HepG2 (cell line): ENCODE measurements around the gene TERC. TPM values are rescaled to one million over a fixed set of nuclear protein-coding genes. Genes with fewer than 3 reads are reported as not detected.

Experiments used
- BCL6 ChIP-seq: IDR thresholded peaks from 2 replicates; pipeline ENCODE4 v1.6.1; 2016; ENCODE audit warnings: missing genetic modification reagents, missing compliant biosample characterization
- CREM ChIP-seq, 2 experiments: sonication (generic) in 1 of 2; formaldehyde crosslinking in 1 of 2; IDR thresholded peaks; 2 replicates each; pipeline versions ENCODE4 v1.4.0 to v1.6.1; 2016 to 2020; ENCODE audit warnings: antibody characterized with exemption in 1 of 2, mild to moderate bottlenecking in 1 of 2, missing genetic modification reagents in 1 of 2
- DMAP1 ChIP-seq: IDR thresholded peaks from 2 replicates; pipeline ENCODE4 v1.6.1; 2016
- EED ChIP-seq: sonication (generic); formaldehyde crosslinking; IDR thresholded peaks from 2 replicates; pipeline ENCODE4 v1.5.0; 2020; ENCODE audit warnings: mild to moderate bottlenecking, missing genetic modification reagents
- GABPA ChIP-seq, 2 experiments: IDR thresholded peaks; 2 replicates each; pipeline ENCODE4 v1.6.1; 2011 to 2016; ENCODE audit warnings: low read depth in 2 of 2, low read length in 1 of 2, missing biosample characterization in 1 of 2, missing genetic modification characterization in 1 of 2
- MIXL1 ChIP-seq: IDR thresholded peaks from 2 replicates; pipeline ENCODE4 v1.6.1; 2016
- NONO ChIP-seq, 2 experiments: fragments of 450-650 bp in 1 of 2; sonication (generic) in 1 of 2; formaldehyde crosslinking in 1 of 2; IDR thresholded peaks in 1 of 2; conservative IDR thresholded peaks in 1 of 2; 2 replicates each; pipeline versions ENCODE4 v1.6.1 to v1.8.0; 2017 to 2022; ENCODE audit warnings: mild to moderate bottlenecking in 1 of 2, missing genetic modification reagents in 1 of 2, moderate library complexity in 1 of 2
- SALL1 ChIP-seq: sonication (generic); formaldehyde crosslinking; IDR thresholded peaks from 2 replicates; pipeline ENCODE4 v1.8.0; 2022; ENCODE audit warnings: mild to moderate bottlenecking, missing genetic modification reagents
- TAF1 ChIP-seq: sonication (generic); formaldehyde crosslinking; IDR thresholded peaks from 2 replicates; pipeline ENCODE4 v1.4.0; 2020; ENCODE audit warnings: missing genetic modification reagents
- ZBTB42 ChIP-seq: sonication (generic); formaldehyde crosslinking; IDR thresholded peaks from 2 replicates; pipeline ENCODE4 v1.5.0; 2020; ENCODE audit warnings: mild to moderate bottlenecking, missing genetic modification reagents
- ZFP90 ChIP-seq: sonication (generic); formaldehyde crosslinking; IDR thresholded peaks from 2 replicates; pipeline ENCODE4 v1.8.0; 2022; ENCODE audit warnings: missing genetic modification reagents, mild to moderate bottlenecking, inconsistent platforms, borderline replicate concordance
- ZNF615 ChIP-seq: sonication (generic); formaldehyde crosslinking; IDR thresholded peaks from 2 replicates; pipeline ENCODE4 v1.5.0; 2020; ENCODE audit warnings: mild to moderate bottlenecking, missing genetic modification reagents, borderline replicate concordance
- polyA plus RNA-seq, 8 experiments: library from polyadenylated mRNA; depleted of rRNA in 3 of 8; stranded (reverse) in 7 of 8; unstranded in 1 of 8; fragments of >200 nt; fragmentation: Illumina TruSeq in 4 of 8; extraction: Trizol in 4 of 8; gene quantifications; 2 replicates each; pipeline versions ENCODE4 v1.2.1 to v1.2.3, GENCODE V29; 2011 to 2016; ENCODE audit warnings: low read depth in 4 of 8, missing spikeins in 1 of 8, mixed read lengths in 1 of 8; ENCODE audit not compliant: insufficient read depth in 1 of 8
- total RNA-seq, 5 experiments: library from RNA; depleted of rRNA; stranded (reverse); fragments of >200 nt; fragmentation: Illumina TruSeq; extraction: Trizol; gene quantifications; 2 replicates each; pipeline ENCODE4 v1.2.3, GENCODE V29; 2016; ENCODE audit warnings: low read depth in 1 of 5
- TF ChIP-seq, protein P1 (sequence below): IDR thresholded peaks from 2 replicates; pipeline ENCODE4 v1.6.1; 2016; ENCODE audit warnings: low read depth
- TF ChIP-seq, protein P2 (sequence below): sonication (generic); formaldehyde crosslinking; IDR thresholded peaks from 2 replicates; pipeline ENCODE4 v1.4.0; 2020; ENCODE audit warnings: mild to moderate bottlenecking, missing genetic modification reagents
- TF ChIP-seq, protein P3 (sequence below): sonication (generic); formaldehyde crosslinking; IDR thresholded peaks from 2 replicates; pipeline ENCODE4 v1.4.0; 2020; ENCODE audit warnings: missing genetic modification reagents

The TERC gene
- total and polyA plus RNA-seq, 2 of the 13 experiments (the other 11 are each of a cell fraction or from before 2014, with no cell fraction given) = 1.3 to 74.6 TPM

DNA sequence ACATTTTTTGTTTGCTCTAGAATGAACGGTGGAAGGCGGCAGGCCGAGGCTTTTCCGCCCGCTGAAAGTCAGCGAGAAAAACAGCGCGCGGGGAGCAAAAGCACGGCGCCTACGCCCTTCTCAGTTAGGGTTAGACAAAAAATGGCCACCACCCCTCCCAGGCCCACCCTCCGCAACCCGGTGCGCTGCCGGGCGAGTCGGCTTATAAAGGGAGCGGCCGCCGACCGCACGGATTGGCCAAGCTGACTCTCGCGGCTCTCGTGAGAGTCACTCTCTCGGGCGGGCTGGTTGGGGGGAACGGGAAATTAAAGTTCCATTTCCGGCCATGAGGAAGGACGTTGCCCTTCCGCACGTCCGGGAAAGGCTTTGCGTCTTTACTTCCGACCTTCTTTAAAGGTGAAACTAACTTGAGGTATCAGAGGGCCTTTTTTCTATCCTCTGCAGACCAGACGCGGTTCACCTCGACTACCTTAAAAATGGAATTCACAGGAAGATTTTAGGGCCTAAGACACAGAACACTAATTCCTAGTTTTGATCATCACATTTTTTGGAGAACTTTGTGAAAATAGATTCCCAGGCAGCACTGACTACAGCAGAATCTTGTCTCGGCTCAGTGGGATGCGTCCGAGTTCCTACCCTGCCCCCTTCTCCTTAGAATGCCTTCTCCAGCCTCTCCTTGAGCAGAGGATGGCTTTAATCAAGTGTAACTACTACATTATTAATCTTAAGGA, at the start of gene TERC (continued):
- TF ChIP-seq ZFP90 (CRISPR knock-in tag) (no peak), SALL1 (CRISPR knock-in tag) (peak; percentile 16; the same call in 1 of the 2 replicates), MIXL1 (peak; percentile 73; the same call in 1 of the 2 replicates), ZBTB42 (CRISPR knock-in tag) (no peak), GABPA (IDR thresholded peaks at IDR 0.05; ENCODE audit: low read depth, low read length) (peak; percentile 65), GABPA (CRISPR knock-in tag; IDR thresholded peaks at IDR 0.05; ENCODE audit: low read depth) (peak; percentile 93), DMAP1 (CRISPR knock-in tag) (0 out of 2 replicates have a peak, but pooled peaks have one; percentile 68), BCL6 (no peak), TAF1 (CRISPR knock-in tag) (peak; percentile 50; the same call in 1 of the 2 replicates), EED (CRISPR knock-in tag) (no peak), NONO (IDR thresholded peaks at IDR 0.05) (no peak), NONO (CRISPR knock-in tag; conservative IDR thresholded peaks at IDR 0.05) (0 out of 2 replicates have a peak, but pooled peaks have one; percentile 28), CREM (IDR thresholded peaks at IDR 0.05) (peak; percentile 55), CREM (CRISPR knock-in tag; IDR thresholded peaks at IDR 0.05) (no peak), ZNF615 (CRISPR knock-in tag) (no peak)
- TF ChIP-seq, protein P1, sequence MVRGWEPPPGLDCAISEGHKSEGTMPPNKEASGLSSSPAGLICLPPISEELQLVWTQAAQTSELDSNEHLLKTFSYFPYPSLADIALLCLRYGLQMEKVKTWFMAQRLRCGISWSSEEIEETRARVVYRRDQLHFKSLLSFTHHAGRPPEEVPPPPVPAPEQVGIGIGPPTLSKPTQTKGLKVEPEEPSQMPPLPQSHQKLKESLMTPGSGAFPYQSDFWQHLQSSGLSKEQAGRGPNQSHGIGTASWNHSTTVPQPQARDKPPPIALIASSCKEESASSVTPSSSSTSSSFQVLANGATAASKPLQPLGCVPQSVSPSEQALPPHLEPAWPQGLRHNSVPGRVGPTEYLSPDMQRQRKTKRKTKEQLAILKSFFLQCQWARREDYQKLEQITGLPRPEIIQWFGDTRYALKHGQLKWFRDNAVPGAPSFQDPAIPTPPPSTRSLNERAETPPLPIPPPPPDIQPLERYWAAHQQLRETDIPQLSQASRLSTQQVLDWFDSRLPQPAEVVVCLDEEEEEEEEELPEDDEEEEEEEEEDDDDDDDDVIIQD (CRISPR knock-in tag) = peak; percentile 76; the same call in 1 of the 2 replicates
- TF ChIP-seq, protein P2, sequence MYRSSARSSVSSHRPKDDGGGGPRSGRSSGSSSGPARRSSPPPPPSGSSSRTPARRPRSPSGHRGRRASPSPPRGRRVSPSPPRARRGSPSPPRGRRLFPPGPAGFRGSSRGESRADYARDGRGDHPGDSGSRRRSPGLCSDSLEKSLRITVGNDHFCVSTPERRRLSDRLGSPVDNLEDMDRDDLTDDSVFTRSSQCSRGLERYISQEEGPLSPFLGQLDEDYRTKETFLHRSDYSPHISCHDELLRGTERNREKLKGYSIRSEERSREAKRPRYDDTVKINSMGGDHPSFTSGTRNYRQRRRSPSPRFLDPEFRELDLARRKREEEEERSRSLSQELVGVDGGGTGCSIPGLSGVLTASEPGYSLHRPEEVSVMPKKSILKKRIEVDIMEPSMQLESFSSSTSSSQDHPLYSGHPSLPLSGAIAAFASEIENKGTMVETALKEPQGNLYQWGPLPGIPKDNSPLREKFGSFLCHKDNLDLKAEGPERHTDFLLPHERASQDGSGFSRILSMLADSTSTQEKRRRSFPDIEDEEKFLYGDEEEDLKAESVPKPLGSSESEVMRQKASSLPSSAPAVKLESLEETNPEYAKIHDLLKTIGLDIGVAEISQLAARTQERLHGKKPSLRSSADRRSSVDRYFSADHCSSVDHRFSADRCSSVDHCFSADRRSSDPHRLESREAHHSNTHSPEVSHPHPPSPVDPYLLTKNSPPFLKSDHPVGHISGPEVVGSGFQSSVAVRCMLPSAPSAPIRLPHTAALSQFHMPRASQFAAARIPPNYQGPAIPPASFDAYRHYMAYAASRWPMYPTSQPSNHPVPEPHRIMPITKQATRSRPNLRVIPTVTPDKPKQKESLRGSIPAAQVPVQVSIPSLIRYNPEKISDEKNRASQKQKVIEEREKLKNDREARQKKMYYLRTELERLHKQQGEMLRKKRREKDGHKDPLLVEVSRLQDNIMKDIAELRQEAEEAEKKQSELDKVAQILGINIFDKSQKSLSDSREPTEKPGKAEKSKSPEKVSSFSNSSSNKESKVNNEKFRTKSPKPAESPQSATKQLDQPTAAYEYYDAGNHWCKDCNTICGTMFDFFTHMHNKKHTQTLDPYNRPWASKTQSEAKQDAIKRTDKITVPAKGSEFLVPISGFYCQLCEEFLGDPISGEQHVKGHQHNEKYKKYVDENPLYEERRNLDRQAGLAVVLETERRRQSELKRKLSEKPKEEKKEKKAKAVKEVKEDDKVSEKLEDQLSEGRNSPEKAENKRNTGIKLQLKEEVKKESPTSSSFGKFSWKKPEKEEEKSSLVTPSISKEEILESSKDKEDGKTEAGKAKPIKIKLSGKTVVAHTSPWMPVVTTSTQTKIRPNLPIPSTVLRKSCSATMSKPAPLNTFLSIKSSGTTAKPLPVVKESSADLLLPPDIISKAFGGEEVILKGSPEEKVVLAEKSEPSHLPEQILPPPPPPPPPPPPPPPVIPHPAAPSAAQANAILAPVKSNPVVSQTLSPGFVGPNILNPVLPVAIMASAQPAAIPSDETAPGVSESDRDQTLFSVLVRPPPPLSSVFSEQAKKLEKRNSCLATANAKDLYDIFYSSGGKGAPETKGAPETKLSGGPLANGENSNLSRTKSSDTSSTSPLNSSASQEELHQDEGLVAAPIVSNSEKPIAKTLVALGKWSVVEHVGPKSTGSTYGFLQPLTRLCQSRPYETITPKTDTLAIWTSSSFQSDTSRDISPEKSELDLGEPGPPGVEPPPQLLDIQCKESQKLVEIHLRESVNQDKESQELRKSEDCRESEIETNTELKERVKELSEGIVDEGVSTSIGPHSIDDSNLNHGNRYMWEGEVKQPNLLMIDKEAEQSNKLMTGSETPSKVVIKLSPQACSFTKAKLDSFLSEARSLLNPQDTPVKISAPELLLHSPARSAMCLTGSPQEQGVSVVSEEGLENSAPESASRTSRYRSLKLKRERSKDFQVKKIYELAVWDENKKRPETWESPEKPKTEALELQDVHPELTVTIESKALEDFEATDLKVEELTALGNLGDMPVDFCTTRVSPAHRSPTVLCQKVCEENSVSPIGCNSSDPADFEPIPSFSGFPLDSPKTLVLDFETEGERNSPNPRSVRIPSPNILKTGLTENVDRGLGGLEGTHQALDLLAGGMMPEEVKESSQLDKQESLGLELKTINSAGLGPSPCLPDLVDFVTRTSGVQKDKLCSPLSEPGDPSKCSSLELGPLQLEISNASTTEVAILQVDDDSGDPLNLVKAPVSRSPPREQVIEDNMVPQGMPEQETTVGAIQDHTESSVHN (CRISPR knock-in tag) = no peak
- TF ChIP-seq, protein P3, sequence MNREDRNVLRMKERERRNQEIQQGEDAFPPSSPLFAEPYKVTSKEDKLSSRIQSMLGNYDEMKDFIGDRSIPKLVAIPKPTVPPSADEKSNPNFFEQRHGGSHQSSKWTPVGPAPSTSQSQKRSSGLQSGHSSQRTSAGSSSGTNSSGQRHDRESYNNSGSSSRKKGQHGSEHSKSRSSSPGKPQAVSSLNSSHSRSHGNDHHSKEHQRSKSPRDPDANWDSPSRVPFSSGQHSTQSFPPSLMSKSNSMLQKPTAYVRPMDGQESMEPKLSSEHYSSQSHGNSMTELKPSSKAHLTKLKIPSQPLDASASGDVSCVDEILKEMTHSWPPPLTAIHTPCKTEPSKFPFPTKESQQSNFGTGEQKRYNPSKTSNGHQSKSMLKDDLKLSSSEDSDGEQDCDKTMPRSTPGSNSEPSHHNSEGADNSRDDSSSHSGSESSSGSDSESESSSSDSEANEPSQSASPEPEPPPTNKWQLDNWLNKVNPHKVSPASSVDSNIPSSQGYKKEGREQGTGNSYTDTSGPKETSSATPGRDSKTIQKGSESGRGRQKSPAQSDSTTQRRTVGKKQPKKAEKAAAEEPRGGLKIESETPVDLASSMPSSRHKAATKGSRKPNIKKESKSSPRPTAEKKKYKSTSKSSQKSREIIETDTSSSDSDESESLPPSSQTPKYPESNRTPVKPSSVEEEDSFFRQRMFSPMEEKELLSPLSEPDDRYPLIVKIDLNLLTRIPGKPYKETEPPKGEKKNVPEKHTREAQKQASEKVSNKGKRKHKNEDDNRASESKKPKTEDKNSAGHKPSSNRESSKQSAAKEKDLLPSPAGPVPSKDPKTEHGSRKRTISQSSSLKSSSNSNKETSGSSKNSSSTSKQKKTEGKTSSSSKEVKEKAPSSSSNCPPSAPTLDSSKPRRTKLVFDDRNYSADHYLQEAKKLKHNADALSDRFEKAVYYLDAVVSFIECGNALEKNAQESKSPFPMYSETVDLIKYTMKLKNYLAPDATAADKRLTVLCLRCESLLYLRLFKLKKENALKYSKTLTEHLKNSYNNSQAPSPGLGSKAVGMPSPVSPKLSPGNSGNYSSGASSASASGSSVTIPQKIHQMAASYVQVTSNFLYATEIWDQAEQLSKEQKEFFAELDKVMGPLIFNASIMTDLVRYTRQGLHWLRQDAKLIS (CRISPR knock-in tag) = no peak
